OCI-LY7 (cell line): ENCODE data around the gene TSPAN17.

ENCODE experiments used
- CTCF ChIP-seq: fragments of 200-600 bp; sonication (generic); conservative IDR thresholded peaks from 2 replicates; pipeline ENCODE4 v1.5.1; 2014; ENCODE audit warnings: mild to moderate bottlenecking, antibody characterized with exemption, low read length, moderate library complexity, mixed read lengths
- EZH2phosphoT487 ChIP-seq: fragments of 200-600 bp; sonication (generic); IDR thresholded peaks from 2 replicates; pipeline ENCODE4 v1.6.1; 2018; ENCODE audit warnings: low read depth, borderline replicate concordance, mild to moderate bottlenecking, mixed run types, antibody characterized with exemption, low read length, moderate library complexity, mixed read lengths

- TF ChIP-seq CTCF = peak; percentile 52
- TF ChIP-seq EZH2phosphoT487 = no peak
Measured at GRCh38 chr5:176675676-176676360, 28.5 kb downstream of the TSPAN17 start.
